Astrocyte (in vitro differentiated cells and primary cell): ENCODE data around the gene SLBP. TPM values are rescaled to one million over a fixed set of nuclear protein-coding genes. Genes with fewer than 3 reads are reported as not detected.

ENCODE experiments used
- DNase-seq: peaks from one replicate; pipeline ENCODE4 v3.0.0-alpha.2; 2010; ENCODE audit warnings: low read depth
- FAIRE-seq: peaks from 2 replicates; lab custom pipeline; 2011; peaks lifted over from hg19 to GRCh38; lab: Jason Lieb, UNC
- H2AFZ ChIP-seq: 2 replicates; pipeline ENCODE4 v1.6.0; 2012; ENCODE audit warnings: low read depth, low read length, inconsistent platforms
- H3K27ac ChIP-seq: 2 replicates; pipeline ENCODE4 v1.5.1; 2011; ENCODE audit warnings: low read depth, low read length, inconsistent platforms
- H3K27me3 ChIP-seq: 2 replicates; pipeline ENCODE4 v1.6.0; 2011; ENCODE audit warnings: low read length, inconsistent platforms; ENCODE audit not compliant: insufficient read depth
- H3K36me3 ChIP-seq: 2 replicates; pipeline ENCODE4 v1.5.1; 2011; ENCODE audit warnings: low read length, inconsistent platforms; ENCODE audit not compliant: insufficient read depth
- H3K4me1 ChIP-seq: 2 replicates; pipeline ENCODE4 v1.5.1; 2011; ENCODE audit warnings: low read length, inconsistent platforms; ENCODE audit not compliant: insufficient read depth
- H3K4me2 ChIP-seq: 2 replicates; pipeline ENCODE4 v1.6.0; 2012; ENCODE audit warnings: low read length, inconsistent platforms
- H3K4me3 ChIP-seq: 2 replicates; pipeline ENCODE4 v1.5.1; 2011; ENCODE audit warnings: low read depth, mild to moderate bottlenecking, low read length, inconsistent platforms; ENCODE audit not compliant: insufficient read depth
- H3K79me2 ChIP-seq: 2 replicates; pipeline ENCODE4 v1.6.0; 2012; ENCODE audit warnings: mild to moderate bottlenecking, low read length, inconsistent platforms; ENCODE audit not compliant: insufficient read depth
- H3K9ac ChIP-seq: 2 replicates; pipeline ENCODE4 v1.6.0; 2012; ENCODE audit warnings: mild to moderate bottlenecking, low read length, inconsistent platforms
- H3K9me3 ChIP-seq: 2 replicates; pipeline ENCODE4 v1.5.1; 2012; ENCODE audit warnings: low read depth, mild to moderate bottlenecking, low read length, inconsistent platforms; ENCODE audit not compliant: insufficient read depth
- H4K20me1 ChIP-seq: 2 replicates; pipeline ENCODE4 v1.6.0; 2012; ENCODE audit warnings: low read length, inconsistent platforms; ENCODE audit not compliant: insufficient read depth
- H3K27ac Mint-ChIP-seq: one replicate; pipeline ENCODE4 v1.8.0; 2021; ENCODE audit warnings: mild to moderate bottlenecking, mixed read lengths; ENCODE audit not compliant: unreplicated experiment
- H3K27me3 Mint-ChIP-seq: one replicate; pipeline ENCODE4 v1.8.0; 2021; ENCODE audit warnings: low read depth, mixed read lengths; ENCODE audit not compliant: unreplicated experiment
- H3K36me3 Mint-ChIP-seq: one replicate; pipeline ENCODE4 v1.8.0; 2021; ENCODE audit warnings: low read depth, mixed read lengths; ENCODE audit not compliant: unreplicated experiment
- H3K4me1 Mint-ChIP-seq: one replicate; pipeline ENCODE4 v1.8.0; 2021; ENCODE audit warnings: low read depth, mixed read lengths; ENCODE audit not compliant: unreplicated experiment
- H3K4me3 Mint-ChIP-seq: one replicate; pipeline ENCODE4 v1.8.0; 2021; ENCODE audit warnings: mild to moderate bottlenecking, moderate library complexity, mixed read lengths; ENCODE audit not compliant: unreplicated experiment
- H3K9me3 Mint-ChIP-seq: one replicate; pipeline ENCODE4 v1.8.0; 2021; ENCODE audit warnings: mild to moderate bottlenecking, mixed read lengths; ENCODE audit not compliant: unreplicated experiment
- CTCF ChIP-seq: IDR thresholded peaks from 2 replicates; pipeline ENCODE4 v1.5.1; 2011; ENCODE audit warnings: low read depth, mild to moderate bottlenecking, inconsistent platforms, low read length, moderate library complexity; ENCODE audit not compliant: insufficient read depth
- EZH2 ChIP-seq: IDR thresholded peaks from 2 replicates; pipeline ENCODE4 v1.6.1; 2012; ENCODE audit warnings: mild to moderate bottlenecking, low read length, inconsistent platforms; ENCODE audit not compliant: insufficient read depth
- total RNA-seq: library from RNA; stranded (reverse); gene quantifications from 2 replicates; pipeline ENCODE4 v1.2.1, GENCODE V29; 2021

SLBP gene
- total RNA-seq, 1 donor from 2014 or later: 44.5 TPM

GRCh38 chr4:1715002-1715758, 3.1 kb upstream of the SLBP start:
- Histone ChIP-seq H3K4me1 (peaks cover 11% of the 10 kb centered on the region), H3K4me2 (no peak overlapping the region), H3K79me2 (peaks cover 62% of the 10 kb centered on the region), H4K20me1 (peaks cover 44% of the 10 kb centered on the region), H3K4me3 (no peak overlapping the region), H3K9ac (no peak overlapping the region), H3K27ac (peak overlapping the region; percentile 5), H3K9me3 (no peaks in the 10 kb centered on the region), H3K27me3 (no peaks in the 10 kb centered on the region), H2AFZ (no peak overlapping the region), H3K36me3 (peaks cover 1% of the 10 kb centered on the region)
- Mint-ChIP-seq H3K4me3 (peak overlapping the region; percentile 27), H3K36me3 (peaks cover 3% of the 10 kb centered on the region), H3K9me3 (no peaks in the 10 kb centered on the region), H3K27me3 (no peaks in the 10 kb centered on the region), H3K27ac (no peak overlapping the region), H3K4me1 (peaks cover 8% of the 10 kb centered on the region)
- no peak for TF ChIP-seq EZH2
- TF ChIP-seq CTCF: no peak
- FAIRE-seq: no peak
- no peak for DNase-seq

GRCh38 chr4:1714303-1715001, 2.3 kb upstream of the SLBP start:
- Histone ChIP-seq H3K27me3 (no peaks in the 10 kb centered on the region), H3K27ac (peak overlapping the region; percentile 5), H3K9me3 (no peaks in the 10 kb centered on the region), H3K79me2 (peaks cover 61% of the 10 kb centered on the region), H2AFZ (no peak overlapping the region), H3K4me2 (peak overlapping the region; percentile 3), H3K36me3 (peaks cover 2% of the 10 kb centered on the region), H3K4me3 (no peak overlapping the region), H4K20me1 (peaks cover 43% of the 10 kb centered on the region), H3K9ac (no peak overlapping the region), H3K4me1 (peaks cover 6% of the 10 kb centered on the region)
- no peak for DNase-seq
- Mint-ChIP-seq H3K4me1 (peaks cover 10% of the 10 kb centered on the region), H3K27ac (no peak overlapping the region), H3K36me3 (peaks cover 8% of the 10 kb centered on the region), H3K4me3 (peak overlapping the region; percentile 45), H3K9me3 (no peaks in the 10 kb centered on the region), H3K27me3 (no peaks in the 10 kb centered on the region)
- FAIRE-seq: no peak
- TF ChIP-seq EZH2 (no peak), CTCF (no peak)
